Measurements from ENCODE around the gene CCR6. TPM values are rescaled to one million over a fixed set of nuclear protein-coding genes. Genes with fewer than 3 reads are reported as not detected.

CCR6 gene
- total and polyA plus RNA-seq, 2 donors (not counting 3 experiments of a cell fraction or from before 2014, with no cell fraction given): not detected

GRCh38 chr6:167130008-167130677, 7.2 kb downstream of the CCR6 start:
- CTCF ChIA-PET: interaction anchor here (1.6 kb wide), 1 partner anchor 12 kb away, joined by 4 read pairs; no protein-coding TSS in a partner anchor
- no peak overlapping the region for H2AFZ ChIP-seq (ENCODE audit: low read depth, low read length)
- no peaks in the 10 kb centered on the region for H3K79me2 ChIP-seq (ENCODE audit: control insufficient read depth, insufficient read depth, low read length)
- H3K4me2 ChIP-seq (ENCODE audit: insufficient read depth, low read length): no peak overlapping the region
- POLR2A ChIA-PET: no interaction called here
- no TSS peak for BruUV-seq (replicated peaks)
- H3K9ac ChIP-seq (replicated peaks; ENCODE audit: extremely low read depth, insufficient read depth, low read length): no peak overlapping the region
- H3K4me1 ChIP-seq (ENCODE audit: control insufficient read depth, extremely low read depth, insufficient read depth, low read length): no peaks in the 10 kb centered on the region
- no peaks in the 10 kb centered on the region for H3K27me3 ChIP-seq (ENCODE audit: control insufficient read depth in 2 of 2, insufficient read depth in 2 of 2, low read length in 2 of 2)
- no peaks in the 10 kb centered on the region for H4K20me1 ChIP-seq (replicated peaks; ENCODE audit: control insufficient read depth, extremely low read depth, insufficient read depth, low read length)
- no peak overlapping the region for H3K27ac ChIP-seq (ENCODE audit: insufficient read depth, low read depth, low read length)
- TF ChIP-seq POLR2A (IDR thresholded peaks at IDR 0.05; ENCODE audit: low read depth, low read length) (no peak), MYC (IDR thresholded peaks at IDR 0.05; ENCODE audit: low read depth, low read length) (no peak), EZH2 (IDR thresholded peaks at IDR 0.05; ENCODE audit: borderline replicate concordance, low read depth, low read length, severe bottlenecking) (no peak), JUN (IDR thresholded peaks at IDR 0.05; ENCODE audit: borderline replicate concordance, insufficient read depth, insufficient read length, low read depth) (no peak), GATA2 (IDR thresholded peaks at IDR 0.05; ENCODE audit: insufficient read depth, insufficient read length, low read depth, low read length) (no peak), POLR2AphosphoS5 (IDR thresholded peaks at IDR 0.05; ENCODE audit: insufficient read depth, low read depth, low read length) (no peak), MAX (IDR thresholded peaks at IDR 0.05; ENCODE audit: insufficient read depth, insufficient read length) (no peak), FOS (IDR thresholded peaks at IDR 0.05; ENCODE audit: borderline replicate concordance, insufficient read depth, low read length) (no peak), CTCF (IDR thresholded peaks at IDR 0.05; ENCODE audit: extremely low read depth in 1 of 2, insufficient read depth in 1 of 2, low read depth in 1 of 2, low read length in 2 of 2) (no peak)
- H3K9me1 ChIP-seq (replicated peaks; ENCODE audit: control insufficient read depth, extremely low read depth, insufficient read depth, low read length): no peaks in the 10 kb centered on the region
- no peaks in the 10 kb centered on the region for H3K36me3 ChIP-seq (ENCODE audit: control insufficient read depth in 2 of 2, extremely low read depth in 1 of 2, insufficient read depth in 2 of 2, low read length in 2 of 2)
- dilution Hi-C loops (cut with MboI; ENCODE audit: extremely low pct_ligation_motif_present, low sequenced_read_pairs) (no loop called here), intact Hi-C loops (cut with micrococcal nuclease) (no loop called here)
- H3K4me3 ChIP-seq (replicated peaks in 1 of 3; ENCODE audit: insufficient read depth in 1 of 3, low read depth in 1 of 3, low read length in 3 of 3): no peak overlapping the region
- H3K9me3 ChIP-seq (replicated peaks; ENCODE audit: control insufficient read depth, insufficient read depth, low read length): no peaks in the 10 kb centered on the region
- DNase-seq (ENCODE audit: low read depth, low spot score): no peak
- FAIRE-seq: no peak

Measured in endothelial cell of umbilical vein (primary cell).